ENCODE results near the gene NAT9. TPM values are rescaled to one million over a fixed set of nuclear protein-coding genes. Genes with fewer than 3 reads are reported as not detected.

NAT9 gene
- total and polyA plus RNA-seq, 9 donors, result 19.7 to 87.0 (median 56.5) TPM

- no peak overlapping the region for H3K27ac ChIP-seq
- H3K9me3 ChIP-seq, result no peaks in the 10 kb centered on the region
- no peaks in the 10 kb centered on the region for H3K36me3 ChIP-seq
- H3K4me3 ChIP-seq, result no peak overlapping the region
- no peak for DNase-seq
- TF ChIP-seq, protein P1, sequence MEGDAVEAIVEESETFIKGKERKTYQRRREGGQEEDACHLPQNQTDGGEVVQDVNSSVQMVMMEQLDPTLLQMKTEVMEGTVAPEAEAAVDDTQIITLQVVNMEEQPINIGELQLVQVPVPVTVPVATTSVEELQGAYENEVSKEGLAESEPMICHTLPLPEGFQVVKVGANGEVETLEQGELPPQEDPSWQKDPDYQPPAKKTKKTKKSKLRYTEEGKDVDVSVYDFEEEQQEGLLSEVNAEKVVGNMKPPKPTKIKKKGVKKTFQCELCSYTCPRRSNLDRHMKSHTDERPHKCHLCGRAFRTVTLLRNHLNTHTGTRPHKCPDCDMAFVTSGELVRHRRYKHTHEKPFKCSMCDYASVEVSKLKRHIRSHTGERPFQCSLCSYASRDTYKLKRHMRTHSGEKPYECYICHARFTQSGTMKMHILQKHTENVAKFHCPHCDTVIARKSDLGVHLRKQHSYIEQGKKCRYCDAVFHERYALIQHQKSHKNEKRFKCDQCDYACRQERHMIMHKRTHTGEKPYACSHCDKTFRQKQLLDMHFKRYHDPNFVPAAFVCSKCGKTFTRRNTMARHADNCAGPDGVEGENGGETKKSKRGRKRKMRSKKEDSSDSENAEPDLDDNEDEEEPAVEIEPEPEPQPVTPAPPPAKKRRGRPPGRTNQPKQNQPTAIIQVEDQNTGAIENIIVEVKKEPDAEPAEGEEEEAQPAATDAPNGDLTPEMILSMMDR (IDR thresholded peaks at IDR 0.05), result no peak
- no peak for TF ChIP-seq EP300 (IDR thresholded peaks at IDR 0.05)
- TF ChIP-seq POLR2A (IDR thresholded peaks at IDR 0.05), result no peak
- H3K27me3 ChIP-seq, result no peaks in the 10 kb centered on the region
- peaks cover 18% of the 10 kb centered on the region for H3K4me1 ChIP-seq (ENCODE audit: insufficient read depth)
- intact Hi-C loops (cut with DNase I), result no loop called here
- WGBS, 3 donors, result 44 to 54% (median 54%) methylated on average over 26 of the region's 26 CpGs
These were observed 18.0 kb downstream of the NAT9 start for GRCh38 chr17:74757931-74758847.

GRCh38 chr17:74757502-74757901 lies 18.6 kb downstream of the NAT9 start:
- WGBS, 3 donors, result 68 to 80% (median 78%) methylated on average over 3 of the region's 3 CpGs
- no peak overlapping the region for H3K4me3 ChIP-seq
- peaks cover 18% of the 10 kb centered on the region for H3K4me1 ChIP-seq (ENCODE audit: insufficient read depth)
- TF ChIP-seq, protein P1 (IDR thresholded peaks at IDR 0.05), result no peak
- no peak for TF ChIP-seq POLR2A (IDR thresholded peaks at IDR 0.05)
- TF ChIP-seq EP300 (IDR thresholded peaks at IDR 0.05), result no peak
- H3K27ac ChIP-seq, result no peak overlapping the region
- H3K36me3 ChIP-seq, result no peaks in the 10 kb centered on the region
- no peaks in the 10 kb centered on the region for H3K9me3 ChIP-seq
- intact Hi-C loops (cut with DNase I), result no loop called here
- peak in 1 of 5 donors; percentile 63 for DNase-seq
- no peaks in the 10 kb centered on the region for H3K27me3 ChIP-seq

DNA sequence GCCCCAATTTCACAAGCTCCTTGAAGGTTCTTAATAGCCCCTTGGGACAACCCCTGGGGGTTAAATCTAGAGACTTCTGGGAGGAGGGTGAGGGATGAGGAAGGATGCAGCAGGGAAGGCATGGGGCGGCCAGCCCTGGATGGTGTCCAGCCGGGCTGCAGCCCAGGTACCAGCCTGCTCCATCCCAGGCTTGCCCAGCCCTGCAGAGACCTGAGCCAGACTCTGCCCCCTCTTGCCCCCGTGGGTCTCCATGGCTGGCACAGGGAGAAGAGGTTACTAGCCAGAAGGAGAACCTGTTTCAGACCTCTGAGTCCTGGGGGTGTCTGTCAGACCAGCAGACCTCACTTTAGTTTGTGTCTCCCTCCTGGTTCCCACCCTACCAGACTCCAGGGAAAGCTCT lies 19.3 kb downstream of the NAT9 start:
- Histone ChIP-seq H3K4me1 (ENCODE audit: insufficient read depth) (peaks cover 18% of the 10 kb centered on the region), H3K4me3 (no peak overlapping the region), H3K27ac (no peak overlapping the region), H3K9me3 (no peaks in the 10 kb centered on the region), H3K27me3 (no peaks in the 10 kb centered on the region), H3K36me3 (no peaks in the 10 kb centered on the region)
- 75 to 82% (median 82%) methylated on average over 3 of the region's 3 CpGs for WGBS, 3 donors
- no peak for DNase-seq
- intact Hi-C loops (cut with DNase I), result no loop called here
- TF ChIP-seq POLR2A (IDR thresholded peaks at IDR 0.05) (no peak), EP300 (IDR thresholded peaks at IDR 0.05) (no peak)
- TF ChIP-seq, protein P1 (IDR thresholded peaks at IDR 0.05), result no peak

- Histone ChIP-seq H3K27ac (no peak overlapping the region), H3K4me3 (no peak overlapping the region), H3K4me1 (ENCODE audit: insufficient read depth) (peaks cover 19% of the 10 kb centered on the region), H3K9me3 (no peaks in the 10 kb centered on the region), H3K36me3 (no peaks in the 10 kb centered on the region), H3K27me3 (no peaks in the 10 kb centered on the region)
- intact Hi-C loops (cut with DNase I), result no loop called here
- no peak for DNase-seq
- 83 to 95% (median 92%) methylated on average over 8 of the region's 8 CpGs for WGBS, 3 donors
- TF ChIP-seq, protein P1 (IDR thresholded peaks at IDR 0.05), result no peak
- no peak for TF ChIP-seq POLR2A (IDR thresholded peaks at IDR 0.05)
- no peak for TF ChIP-seq EP300 (IDR thresholded peaks at IDR 0.05)
These were observed 20.6 kb downstream of the NAT9 start for GRCh38 chr17:74755533-74755932.
